A549 (cell line): ENCODE data around the gene MPPED1. TPM values are rescaled to one million over a fixed set of nuclear protein-coding genes. Genes with fewer than 3 reads are reported as not detected.

Experiments used
- ATAC-seq, 2 experiments: fragments of 200-7000 bp in 1 of 2; fragments of >200 bp in 1 of 2; cut with Nextera tagmentation in 1 of 2; cut with Tn5 transposase in 1 of 2; 3 replicates each; pipeline versions ENCODE4 v1.8.0 to v1.9.1; 2018 to 2020; ENCODE audit warnings: mild to moderate bottlenecking in 1 of 2, moderate library complexity in 1 of 2
- CTCF ChIA-PET: fragments of 300-600 bp; sonication (Branson Sonifier 250); formaldehyde crosslinking; extraction: SDS; loops from one replicate; lab custom pipeline; 2021; ENCODE audit warnings: antibody characterized with exemption, inconsistent platforms; lab: Yijun Ruan, JAX
- POLR2A ChIA-PET: fragments of 350-600 bp; formaldehyde crosslinking; extraction: SDS; loops from one replicate; lab custom pipeline; 2021; ENCODE audit warnings: antibody characterized with exemption, inconsistent platforms; lab: Yijun Ruan, JAX
- DNase-seq, 2 experiments: peaks; one replicate each; pipeline versions ENCODE4 v3.0.0 to v3.0.0-alpha.2; 2011 to 2016; ENCODE audit warnings: low read depth in 1 of 2, low spot score in 1 of 2
- FAIRE-seq: peaks from 2 replicates; lab custom pipeline; 2011; peaks lifted over from hg19 to GRCh38; lab: Jason Lieb, UNC
- H3K27ac ChIP-seq, 2 experiments: fragments of >200 bp; sonication (Bioruptor Twin); formaldehyde crosslinking; 3 replicates each; pipeline ENCODE4 v1.5.1; 2016 to 2017
- H3K4me1 ChIP-seq: fragments of >200 bp; sonication (Bioruptor Twin); formaldehyde crosslinking; 3 replicates; pipeline ENCODE4 v1.6.1; 2016
- H3K4me2 ChIP-seq: fragments of >200 bp; sonication (Bioruptor Twin); formaldehyde crosslinking; 3 replicates; pipeline ENCODE4 v1.6.1; 2016
- H3K4me3 ChIP-seq: fragments of >200 bp; sonication (Bioruptor Twin); formaldehyde crosslinking; 3 replicates; pipeline ENCODE4 v1.5.1; 2016
- H3K9me3 ChIP-seq: fragments of >200 bp; sonication (Bioruptor Twin); formaldehyde crosslinking; 3 replicates; pipeline ENCODE4 v1.6.1; 2016
- BCL3 ChIP-seq: fragments of >200 bp; sonication (Bioruptor Twin); formaldehyde crosslinking; IDR thresholded peaks from 3 replicates; pipeline ENCODE4 v1.6.1; 2016
- CBX2 ChIP-seq: fragments of 200-600 bp; sonication (generic); IDR thresholded peaks from 2 replicates; pipeline ENCODE4 v1.6.1; 2016; ENCODE audit warnings: low read depth, mild to moderate bottlenecking, borderline replicate concordance
- EHMT2 ChIP-seq: fragments of 200-600 bp; sonication (generic); IDR thresholded peaks from 2 replicates; pipeline ENCODE4 v1.6.1; 2016; ENCODE audit warnings: antibody characterized with exemption, low read depth, mild to moderate bottlenecking, moderate library complexity
- ESRRA ChIP-seq: fragments of 150-350 bp; IDR thresholded peaks from 2 replicates; pipeline ENCODE4 v1.6.1; 2014; ENCODE audit warnings: mild to moderate bottlenecking, low read length, borderline replicate concordance
- FOSL2 ChIP-seq, 2 experiments: fragments of 450-650 bp in 1 of 2; fragments of >200 bp in 1 of 2; sonication (Bioruptor Twin) in 1 of 2; formaldehyde crosslinking; IDR thresholded peaks; 2 replicates each; pipeline versions ENCODE4 v1.5.0 to v1.6.1; 2016 to 2020; ENCODE audit warnings: mild to moderate bottlenecking in 1 of 2, moderate library complexity in 1 of 2
- HDAC2 ChIP-seq: fragments of 200-600 bp; sonication (generic); IDR thresholded peaks from 2 replicates; pipeline ENCODE4 v1.6.1; 2016
- HEYL ChIP-seq: fragments of 250-450 bp; sonication (Bioruptor Pico); IDR thresholded peaks from 2 replicates; pipeline ENCODE4 v1.8.0; 2021; ENCODE audit warnings: mild to moderate bottlenecking, moderate library complexity
- HOXA7 ChIP-seq: fragments of 250-450 bp; sonication (Bioruptor Pico); IDR thresholded peaks from 2 replicates; pipeline ENCODE4 v1.5.0; 2020; ENCODE audit warnings: mild to moderate bottlenecking, moderate library complexity
- HOXB13 ChIP-seq: fragments of 250-450 bp; sonication (Bioruptor Pico); IDR thresholded peaks from 2 replicates; pipeline ENCODE4 v1.5.0; 2020; ENCODE audit warnings: low read depth, mild to moderate bottlenecking, moderate library complexity
- JUN ChIP-seq, 2 experiments: fragments of >200 bp; sonication (Bioruptor Twin); formaldehyde crosslinking; IDR thresholded peaks; 2 replicates in 1 of 2; 3 replicates in 1 of 2; pipeline ENCODE4 v1.6.1; 2016 to 2017
- KDM5A ChIP-seq: fragments of 200-600 bp; sonication (generic); IDR thresholded peaks from 2 replicates; pipeline ENCODE4 v1.6.1; 2016; ENCODE audit warnings: antibody characterized with exemption, mild to moderate bottlenecking
- MAX ChIP-seq: IDR thresholded peaks from 2 replicates; pipeline ENCODE4 v1.6.1; 2012
- NFE2L2 ChIP-seq: fragments of 150-350 bp; conservative IDR thresholded peaks from 2 replicates; pipeline ENCODE4 v1.6.1; 2014; ENCODE audit warnings: low read length
- NPAS2 ChIP-seq: fragments of 250-450 bp; sonication (Bioruptor Pico); IDR thresholded peaks from 2 replicates; pipeline ENCODE4 v1.8.0; 2022; ENCODE audit warnings: mild to moderate bottlenecking, moderate library complexity, borderline replicate concordance
- PBX3 ChIP-seq: IDR thresholded peaks from 2 replicates; pipeline ENCODE4 v1.6.1; 2012
- RARB ChIP-seq: fragments of 250-450 bp; sonication (Bioruptor Pico); IDR thresholded peaks from 2 replicates; pipeline ENCODE4 v1.8.0; 2021; ENCODE audit warnings: mild to moderate bottlenecking, moderate library complexity
- RCOR1 ChIP-seq: fragments of 150-350 bp; IDR thresholded peaks from 2 replicates; pipeline ENCODE4 v1.6.1; 2014; ENCODE audit warnings: antibody characterized with exemption, low read length, low read depth
- RFX5 ChIP-seq: fragments of 450-650 bp; IDR thresholded peaks from 2 replicates; pipeline ENCODE4 v1.7.1; 2014; ENCODE audit warnings: antibody characterized with exemption, mild to moderate bottlenecking, moderate library complexity
- RNF2 ChIP-seq: fragments of 200-600 bp; sonication (generic); IDR thresholded peaks from 2 replicates; pipeline ENCODE4 v1.6.1; 2016; ENCODE audit warnings: low read depth, mild to moderate bottlenecking, antibody characterized with exemption, moderate library complexity, borderline replicate concordance
- SMC3 ChIP-seq: fragments of >200 bp; sonication (Bioruptor Twin); formaldehyde crosslinking; IDR thresholded peaks from 3 replicates; pipeline ENCODE4 v1.6.1; 2018; ENCODE audit warnings: inconsistent platforms
- TFCP2L1 ChIP-seq: fragments of 250-450 bp; sonication (Bioruptor Pico); IDR thresholded peaks from 2 replicates; pipeline ENCODE4 v1.5.0; 2021; ENCODE audit warnings: mild to moderate bottlenecking
- TP53 ChIP-seq: fragments of 250-450 bp; sonication (Bioruptor Pico); IDR thresholded peaks from 2 replicates; pipeline ENCODE4 v1.5.0; 2021; ENCODE audit warnings: mild to moderate bottlenecking, moderate library complexity
- USF2 ChIP-seq: fragments of 450-650 bp; IDR thresholded peaks from 2 replicates; pipeline ENCODE4 v1.6.1; 2014; ENCODE audit warnings: antibody characterized with exemption
- ZSCAN20 ChIP-seq: fragments of 250-450 bp; sonication (Bioruptor Pico); IDR thresholded peaks from 2 replicates; pipeline ENCODE4 v1.8.0; 2022; ENCODE audit warnings: mild to moderate bottlenecking, moderate library complexity
- WGBS: methylation state at CpG from one replicate; pipeline ENCODE4 v1.1.6; 2017; ENCODE audit errors: missing lambda C conversion rate; 5-methylcytosine and 5-hydroxymethylcytosine counted together
- polyA plus RNA-seq, 4 experiments: library from polyadenylated mRNA; depleted of rRNA in 3 of 4; stranded (reverse); fragments of >200 nt; fragmentation: RNase III in 1 of 4; extraction: RNeasy Plus Mini Kit Qiagen cat#74134 plus additional on column Dnase treatment in 1 of 4; gene quantifications; 2 replicates in 3 of 4; 3 replicates in 1 of 4; pipeline ENCODE4 v1.2.3, GENCODE V29; 2011 to 2017

MPPED1 gene
- polyA plus RNA-seq, 2 of the 4 experiments (the other 2 are of a cell fraction): not detected

GRCh38 chr22:43528601-43529360, 117.0 kb downstream of the MPPED1 start:
- ATAC-seq: no peak
- no peaks in the 10 kb centered on the region for H3K4me1 ChIP-seq

GRCh38 chr22:43529461-43529860, 117.6 kb downstream of the MPPED1 start:
- TF ChIP-seq SMC3 (no peak), RNF2 (no peak), RARB (no peak), PBX3 (no peak), RCOR1 (no peak), KDM5A (no peak), FOSL2 (IDR thresholded peaks at IDR 0.05) (no peak), FOSL2 (CRISPR knock-in tag; IDR thresholded peaks at IDR 0.05) (no peak), RFX5 (no peak), ZSCAN20 (CRISPR knock-in tag) (no peak), ESRRA (no peak), USF2 (no peak), NFE2L2 (no peak)
- TF ChIP-seq, all 56 proteins: peak for 0
- Histone ChIP-seq H3K4me3 (no peak overlapping the region), H3K4me2 (no peak overlapping the region), H3K9me3 (no peaks in the 10 kb centered on the region), H3K27ac (no peak overlapping the region), H3K4me1 (no peaks in the 10 kb centered on the region)
- 82% methylated on average over 1 of the region's 2 CpGs for WGBS
- FAIRE-seq (no peak), DNase-seq (no peak), ATAC-seq (no peak)
- ChIA-PET POLR2A (no interaction called here), CTCF (interaction anchor here (0.6 to 0.7 kb wide), 3 partner anchors 23 to 540 kb away, joined by 3 to 4 read pairs (median 3); no protein-coding TSS in a partner anchor)

More at GRCh38 chr22:43528601-43529360, 117.0 kb downstream of the MPPED1 start:
- H3K4me2 ChIP-seq: no peak overlapping the region
- TF ChIP-seq JUN (IDR thresholded peaks at IDR 0.05) (no peak), MAX (no peak), USF2 (no peak), SMC3 (no peak), CBX2 (no peak), NPAS2 (CRISPR knock-in tag) (no peak), HEYL (CRISPR knock-in tag) (no peak), RCOR1 (no peak), HOXA7 (no peak), HDAC2 (no peak)
- TF ChIP-seq, all 56 proteins: peak for 0
- WGBS: 59% methylated on average over 12 of the region's 12 CpGs
- Histone ChIP-seq H3K4me3 (no peak overlapping the region), H3K9me3 (no peaks in the 10 kb centered on the region), H3K27ac (no peak overlapping the region)
- DNase-seq (no peak), FAIRE-seq (no peak)
- ChIA-PET POLR2A (no interaction called here), CTCF (interaction anchor here (0.6 kb wide), 1 partner anchor 356 kb away, joined by 4 read pairs; no protein-coding TSS in a partner anchor)

- TF ChIP-seq ZSCAN20 (CRISPR knock-in tag): no peak
- TF ChIP-seq RFX5: no peak
- no peak for TF ChIP-seq BCL3
- TF ChIP-seq TP53: no peak
- no peak for TF ChIP-seq TFCP2L1 (CRISPR knock-in tag)
- TF ChIP-seq EHMT2: no peak
- no peak for TF ChIP-seq HOXB13 (CRISPR knock-in tag)
- TF ChIP-seq ESRRA: no peak
- H3K4me1 ChIP-seq: no peaks in the 10 kb centered on the region
- no peak for FAIRE-seq
- no peak overlapping the region for H3K27ac ChIP-seq
- DNase-seq: no peak
- ChIA-PET CTCF (interaction anchor here (0.6 to 0.7 kb wide), 2 partner anchors 23 to 540 kb away, joined by 3 read pairs; no protein-coding TSS in a partner anchor), POLR2A (no interaction called here)
- no peaks in the 10 kb centered on the region for H3K9me3 ChIP-seq
- ATAC-seq: no peak
- no peak overlapping the region for H3K4me3 ChIP-seq
- WGBS: 65% methylated on average over 9 of the region's 9 CpGs
- no peak overlapping the region for H3K4me2 ChIP-seq
Measured at GRCh38 chr22:43529934-43530333, 118.1 kb downstream of the MPPED1 start.
